ENCODE data around the gene SCAP.

DNA sequence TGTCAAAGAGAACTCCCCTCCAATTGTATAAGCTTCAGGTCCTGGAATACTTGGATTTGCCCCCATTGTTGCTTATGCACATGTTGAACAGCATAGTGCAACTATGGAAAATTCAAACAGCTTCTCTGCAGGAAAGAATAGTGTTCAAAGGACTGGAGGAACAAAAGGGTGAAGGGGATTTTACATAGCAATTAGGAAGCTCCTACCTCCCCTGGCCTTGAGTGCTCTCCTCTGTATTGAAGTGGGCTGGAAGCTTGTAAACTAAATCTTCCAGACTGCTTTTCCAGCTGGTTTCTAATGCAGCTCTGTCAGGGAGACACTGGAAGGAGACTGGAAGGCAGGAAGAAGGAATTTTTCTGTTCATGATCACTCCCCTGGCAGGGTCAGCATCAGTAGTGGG is 45.0 kb upstream of the SCAP start:
- TF ChIP-seq, protein P1, sequence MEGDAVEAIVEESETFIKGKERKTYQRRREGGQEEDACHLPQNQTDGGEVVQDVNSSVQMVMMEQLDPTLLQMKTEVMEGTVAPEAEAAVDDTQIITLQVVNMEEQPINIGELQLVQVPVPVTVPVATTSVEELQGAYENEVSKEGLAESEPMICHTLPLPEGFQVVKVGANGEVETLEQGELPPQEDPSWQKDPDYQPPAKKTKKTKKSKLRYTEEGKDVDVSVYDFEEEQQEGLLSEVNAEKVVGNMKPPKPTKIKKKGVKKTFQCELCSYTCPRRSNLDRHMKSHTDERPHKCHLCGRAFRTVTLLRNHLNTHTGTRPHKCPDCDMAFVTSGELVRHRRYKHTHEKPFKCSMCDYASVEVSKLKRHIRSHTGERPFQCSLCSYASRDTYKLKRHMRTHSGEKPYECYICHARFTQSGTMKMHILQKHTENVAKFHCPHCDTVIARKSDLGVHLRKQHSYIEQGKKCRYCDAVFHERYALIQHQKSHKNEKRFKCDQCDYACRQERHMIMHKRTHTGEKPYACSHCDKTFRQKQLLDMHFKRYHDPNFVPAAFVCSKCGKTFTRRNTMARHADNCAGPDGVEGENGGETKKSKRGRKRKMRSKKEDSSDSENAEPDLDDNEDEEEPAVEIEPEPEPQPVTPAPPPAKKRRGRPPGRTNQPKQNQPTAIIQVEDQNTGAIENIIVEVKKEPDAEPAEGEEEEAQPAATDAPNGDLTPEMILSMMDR (IDR thresholded peaks at IDR 0.05; ENCODE audit: insufficient read depth, low read length, poor library complexity, severe bottlenecking) = no peak
- TF ChIP-seq EZH2phosphoT487 (conservative IDR thresholded peaks at IDR 0.05; ENCODE audit: low read length) = no peak
